ENCODE results near the gene CXorf66. TPM values are rescaled to one million over a fixed set of nuclear protein-coding genes. Genes with fewer than 3 reads are reported as not detected.

The CXorf66 gene
- total RNA-seq, 1 experiment from 2014 or later, result not detected

- ChIA-PET POLR2A (no interaction called here), CTCF (no interaction called here), RAD21 (ENCODE audit: low non-redundant PET in 1 of 2, low total read pairs in 2 of 2, uncharacterized antibody in 2 of 2, unreplicated experiment in 2 of 2) (interaction anchor here in 1 of 2 experiments (0.6 kb wide), 1 partner anchor 677 kb away, joined by 3 read pairs; no protein-coding TSS in a partner anchor)
- Histone ChIP-seq H4K20me1 (ENCODE audit: insufficient read depth) (no peaks in the 10 kb centered on the region), H3K4me3 (replicated peaks in 1 of 2; ENCODE audit: low read depth in 1 of 2, low read length in 2 of 2) (no peak overlapping the region), H3K27me3 (ENCODE audit: insufficient read depth, low read length) (no peaks in the 10 kb centered on the region), H3K4me1 (ENCODE audit: control insufficient read depth in 1 of 2, insufficient read depth in 2 of 2, low read length in 2 of 2) (no peaks in the 10 kb centered on the region), H3K27ac (ENCODE audit: low read depth, low read length) (no peak overlapping the region), H3K9me2 (ENCODE audit: insufficient read depth) (no peaks in the 10 kb centered on the region), H3K4me2 (ENCODE audit: low read length) (no peak overlapping the region), H2AFZ (ENCODE audit: low read depth, low read length, poor library complexity, severe bottlenecking) (no peak overlapping the region), H3K79me2 (ENCODE audit: insufficient read depth, low read length) (no peaks in the 10 kb centered on the region), H3K9me3 (ENCODE audit: control insufficient read depth in 1 of 2, insufficient read depth in 1 of 2, low read depth in 1 of 2, low read length in 2 of 2) (no peaks in the 10 kb centered on the region), H3K9ac (ENCODE audit: low read length) (no peak overlapping the region), H3K36me3 (ENCODE audit: control insufficient read depth in 1 of 2, insufficient read depth in 2 of 2, low read length in 2 of 2) (no peaks in the 10 kb centered on the region)
- intact Hi-C loops (cut with micrococcal nuclease), result no loop called here
- BruUV-seq (replicated peaks), result no TSS peak
- ATAC-seq (no peak), DNase-seq (ENCODE audit: low read depth, low spot score) (no peak)
- no peak for TF ChIP-seq CTCF (IDR thresholded peaks at IDR 0.05 in 2 of 3, conservative IDR thresholded peaks at IDR 0.05 in 1 of 3; ENCODE audit: borderline replicate concordance in 1 of 3, insufficient read depth in 1 of 3, low read depth in 2 of 3, low read length in 2 of 3)
- no peak for TF ChIP-seq ZNF274 (IDR thresholded peaks at IDR 0.05; ENCODE audit: low read depth, low read length)
- TF ChIP-seq FOSL1 (IDR thresholded peaks at IDR 0.05; ENCODE audit: low read depth), result no peak
- no peak for TF ChIP-seq TCF7L2 (IDR thresholded peaks at IDR 0.05; ENCODE audit: borderline replicate concordance, extremely low read depth, insufficient read depth, insufficient read length)
- no peak for TF ChIP-seq JUND (IDR thresholded peaks at IDR 0.05)
- TF ChIP-seq RAD21 (IDR thresholded peaks at IDR 0.05; ENCODE audit: low read depth), result no peak
- TF ChIP-seq REST (IDR thresholded peaks at IDR 0.05; ENCODE audit: low read depth), result no peak
- TF ChIP-seq CBX3 (IDR thresholded peaks at IDR 0.05; ENCODE audit: low read depth), result no peak
- no peak for TF ChIP-seq YY1 (IDR thresholded peaks at IDR 0.05; ENCODE audit: extremely low read depth, insufficient replicate concordance, low read depth, low read length)
- no peak for TF ChIP-seq POLR2AphosphoS5 (IDR thresholded peaks at IDR 0.05; ENCODE audit: low read depth, low read length)
These were observed 9.2 kb upstream of the CXorf66 start for GRCh38 chrX:139974471-139974870.
